ENCODE results near the gene OPCML.

DNA sequence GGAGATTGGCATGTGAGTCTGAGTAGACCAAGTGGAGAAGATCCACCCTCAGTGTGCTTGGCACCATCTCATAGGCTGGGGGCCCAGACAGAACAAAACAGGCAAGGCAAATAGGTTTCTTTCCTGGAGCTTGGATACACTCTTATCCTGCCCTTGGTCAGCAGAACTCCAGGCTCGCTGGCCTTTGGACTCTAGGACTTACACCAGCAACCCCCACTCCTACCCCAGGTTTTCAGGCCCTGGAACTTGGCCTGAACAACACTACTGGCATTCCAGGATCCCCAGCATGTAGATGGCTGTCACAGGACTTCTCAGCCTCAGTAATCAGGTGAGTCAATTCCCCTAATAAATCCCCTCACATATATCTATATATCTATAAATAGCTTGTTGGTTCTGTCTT, 637.7 kb downstream of the OPCML start:
- TF ChIP-seq, protein P1, sequence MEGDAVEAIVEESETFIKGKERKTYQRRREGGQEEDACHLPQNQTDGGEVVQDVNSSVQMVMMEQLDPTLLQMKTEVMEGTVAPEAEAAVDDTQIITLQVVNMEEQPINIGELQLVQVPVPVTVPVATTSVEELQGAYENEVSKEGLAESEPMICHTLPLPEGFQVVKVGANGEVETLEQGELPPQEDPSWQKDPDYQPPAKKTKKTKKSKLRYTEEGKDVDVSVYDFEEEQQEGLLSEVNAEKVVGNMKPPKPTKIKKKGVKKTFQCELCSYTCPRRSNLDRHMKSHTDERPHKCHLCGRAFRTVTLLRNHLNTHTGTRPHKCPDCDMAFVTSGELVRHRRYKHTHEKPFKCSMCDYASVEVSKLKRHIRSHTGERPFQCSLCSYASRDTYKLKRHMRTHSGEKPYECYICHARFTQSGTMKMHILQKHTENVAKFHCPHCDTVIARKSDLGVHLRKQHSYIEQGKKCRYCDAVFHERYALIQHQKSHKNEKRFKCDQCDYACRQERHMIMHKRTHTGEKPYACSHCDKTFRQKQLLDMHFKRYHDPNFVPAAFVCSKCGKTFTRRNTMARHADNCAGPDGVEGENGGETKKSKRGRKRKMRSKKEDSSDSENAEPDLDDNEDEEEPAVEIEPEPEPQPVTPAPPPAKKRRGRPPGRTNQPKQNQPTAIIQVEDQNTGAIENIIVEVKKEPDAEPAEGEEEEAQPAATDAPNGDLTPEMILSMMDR (conservative IDR thresholded peaks at IDR 0.05; ENCODE audit: low read depth in 2 of 2) = no peak
- no peak for TF ChIP-seq EZH2 (IDR thresholded peaks at IDR 0.05; ENCODE audit: low read depth, unreplicated experiment)
- no peak for TF ChIP-seq EZH2phosphoT487 (IDR thresholded peaks at IDR 0.05; ENCODE audit: unreplicated experiment)
- TF ChIP-seq POLR2AphosphoS5 (IDR thresholded peaks at IDR 0.05; ENCODE audit: low read depth) = no peak
- TF ChIP-seq STAT1 (IDR thresholded peaks at IDR 0.05; ENCODE audit: unreplicated experiment) = no peak
- TF ChIP-seq, protein P2, sequence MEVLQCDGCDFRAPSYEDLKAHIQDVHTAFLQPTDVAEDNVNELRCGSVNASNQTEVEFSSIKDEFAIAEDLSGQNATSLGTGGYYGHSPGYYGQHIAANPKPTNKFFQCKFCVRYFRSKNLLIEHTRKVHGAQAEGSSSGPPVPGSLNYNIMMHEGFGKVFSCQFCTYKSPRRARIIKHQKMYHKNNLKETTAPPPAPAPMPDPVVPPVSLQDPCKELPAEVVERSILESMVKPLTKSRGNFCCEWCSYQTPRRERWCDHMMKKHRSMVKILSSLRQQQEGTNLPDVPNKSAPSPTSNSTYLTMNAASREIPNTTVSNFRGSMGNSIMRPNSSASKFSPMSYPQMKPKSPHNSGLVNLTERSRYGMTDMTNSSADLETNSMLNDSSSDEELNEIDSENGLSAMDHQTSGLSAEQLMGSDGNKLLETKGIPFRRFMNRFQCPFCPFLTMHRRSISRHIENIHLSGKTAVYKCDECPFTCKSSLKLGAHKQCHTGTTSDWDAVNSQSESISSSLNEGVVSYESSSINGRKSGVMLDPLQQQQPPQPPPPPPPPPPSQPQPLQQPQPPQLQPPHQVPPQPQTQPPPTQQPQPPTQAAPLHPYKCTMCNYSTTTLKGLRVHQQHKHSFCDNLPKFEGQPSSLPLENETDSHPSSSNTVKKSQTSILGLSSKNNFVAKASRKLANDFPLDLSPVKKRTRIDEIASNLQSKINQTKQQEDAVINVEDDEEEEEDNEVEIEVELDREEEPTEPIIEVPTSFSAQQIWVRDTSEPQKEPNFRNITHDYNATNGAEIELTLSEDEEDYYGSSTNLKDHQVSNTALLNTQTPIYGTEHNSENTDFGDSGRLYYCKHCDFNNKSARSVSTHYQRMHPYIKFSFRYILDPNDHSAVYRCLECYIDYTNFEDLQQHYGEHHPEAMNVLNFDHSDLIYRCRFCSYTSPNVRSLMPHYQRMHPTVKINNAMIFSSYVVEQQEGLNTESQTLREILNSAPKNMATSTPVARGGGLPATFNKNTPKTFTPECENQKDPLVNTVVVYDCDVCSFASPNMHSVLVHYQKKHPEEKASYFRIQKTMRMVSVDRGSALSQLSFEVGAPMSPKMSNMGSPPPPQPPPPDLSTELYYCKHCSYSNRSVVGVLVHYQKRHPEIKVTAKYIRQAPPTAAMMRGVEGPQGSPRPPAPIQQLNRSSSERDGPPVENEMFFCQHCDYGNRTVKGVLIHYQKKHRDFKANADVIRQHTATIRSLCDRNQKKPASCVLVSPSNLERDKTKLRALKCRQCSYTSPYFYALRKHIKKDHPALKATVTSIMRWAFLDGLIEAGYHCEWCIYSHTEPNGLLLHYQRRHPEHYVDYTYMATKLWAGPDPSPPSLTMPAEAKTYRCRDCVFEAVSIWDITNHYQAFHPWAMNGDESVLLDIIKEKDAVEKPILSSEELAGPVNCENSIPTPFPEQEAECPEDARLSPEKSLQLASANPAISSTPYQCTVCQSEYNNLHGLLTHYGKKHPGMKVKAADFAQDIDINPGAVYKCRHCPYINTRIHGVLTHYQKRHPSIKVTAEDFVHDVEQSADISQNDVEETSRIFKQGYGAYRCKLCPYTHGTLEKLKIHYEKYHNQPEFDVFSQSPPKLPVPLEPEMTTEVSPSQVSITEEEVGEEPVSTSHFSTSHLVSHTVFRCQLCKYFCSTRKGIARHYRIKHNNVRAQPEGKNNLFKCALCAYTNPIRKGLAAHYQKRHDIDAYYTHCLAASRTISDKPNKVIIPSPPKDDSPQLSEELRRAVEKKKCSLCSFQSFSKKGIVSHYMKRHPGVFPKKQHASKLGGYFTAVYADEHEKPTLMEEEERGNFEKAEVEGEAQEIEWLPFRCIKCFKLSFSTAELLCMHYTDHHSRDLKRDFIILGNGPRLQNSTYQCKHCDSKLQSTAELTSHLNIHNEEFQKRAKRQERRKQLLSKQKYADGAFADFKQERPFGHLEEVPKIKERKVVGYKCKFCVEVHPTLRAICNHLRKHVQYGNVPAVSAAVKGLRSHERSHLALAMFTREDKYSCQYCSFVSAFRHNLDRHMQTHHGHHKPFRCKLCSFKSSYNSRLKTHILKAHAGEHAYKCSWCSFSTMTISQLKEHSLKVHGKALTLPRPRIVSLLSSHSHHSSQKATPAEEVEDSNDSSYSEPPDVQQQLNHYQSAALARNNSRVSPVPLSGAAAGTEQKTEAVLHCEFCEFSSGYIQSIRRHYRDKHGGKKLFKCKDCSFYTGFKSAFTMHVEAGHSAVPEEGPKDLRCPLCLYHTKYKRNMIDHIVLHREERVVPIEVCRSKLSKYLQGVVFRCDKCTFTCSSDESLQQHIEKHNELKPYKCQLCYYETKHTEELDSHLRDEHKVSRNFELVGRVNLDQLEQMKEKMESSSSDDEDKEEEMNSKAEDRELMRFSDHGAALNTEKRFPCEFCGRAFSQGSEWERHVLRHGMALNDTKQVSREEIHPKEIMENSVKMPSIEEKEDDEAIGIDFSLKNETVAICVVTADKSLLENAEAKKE (CRISPR knock-in tag; IDR thresholded peaks at IDR 0.05) = no peak
- TF ChIP-seq ZNF331 (CRISPR knock-in tag; IDR thresholded peaks at IDR 0.05; ENCODE audit: low read depth) = no peak
- TF ChIP-seq, protein P3, sequence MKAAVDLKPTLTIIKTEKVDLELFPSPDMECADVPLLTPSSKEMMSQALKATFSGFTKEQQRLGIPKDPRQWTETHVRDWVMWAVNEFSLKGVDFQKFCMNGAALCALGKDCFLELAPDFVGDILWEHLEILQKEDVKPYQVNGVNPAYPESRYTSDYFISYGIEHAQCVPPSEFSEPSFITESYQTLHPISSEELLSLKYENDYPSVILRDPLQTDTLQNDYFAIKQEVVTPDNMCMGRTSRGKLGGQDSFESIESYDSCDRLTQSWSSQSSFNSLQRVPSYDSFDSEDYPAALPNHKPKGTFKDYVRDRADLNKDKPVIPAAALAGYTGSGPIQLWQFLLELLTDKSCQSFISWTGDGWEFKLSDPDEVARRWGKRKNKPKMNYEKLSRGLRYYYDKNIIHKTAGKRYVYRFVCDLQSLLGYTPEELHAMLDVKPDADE (IDR thresholded peaks at IDR 0.05) = no peak
- TF ChIP-seq, protein P4, sequence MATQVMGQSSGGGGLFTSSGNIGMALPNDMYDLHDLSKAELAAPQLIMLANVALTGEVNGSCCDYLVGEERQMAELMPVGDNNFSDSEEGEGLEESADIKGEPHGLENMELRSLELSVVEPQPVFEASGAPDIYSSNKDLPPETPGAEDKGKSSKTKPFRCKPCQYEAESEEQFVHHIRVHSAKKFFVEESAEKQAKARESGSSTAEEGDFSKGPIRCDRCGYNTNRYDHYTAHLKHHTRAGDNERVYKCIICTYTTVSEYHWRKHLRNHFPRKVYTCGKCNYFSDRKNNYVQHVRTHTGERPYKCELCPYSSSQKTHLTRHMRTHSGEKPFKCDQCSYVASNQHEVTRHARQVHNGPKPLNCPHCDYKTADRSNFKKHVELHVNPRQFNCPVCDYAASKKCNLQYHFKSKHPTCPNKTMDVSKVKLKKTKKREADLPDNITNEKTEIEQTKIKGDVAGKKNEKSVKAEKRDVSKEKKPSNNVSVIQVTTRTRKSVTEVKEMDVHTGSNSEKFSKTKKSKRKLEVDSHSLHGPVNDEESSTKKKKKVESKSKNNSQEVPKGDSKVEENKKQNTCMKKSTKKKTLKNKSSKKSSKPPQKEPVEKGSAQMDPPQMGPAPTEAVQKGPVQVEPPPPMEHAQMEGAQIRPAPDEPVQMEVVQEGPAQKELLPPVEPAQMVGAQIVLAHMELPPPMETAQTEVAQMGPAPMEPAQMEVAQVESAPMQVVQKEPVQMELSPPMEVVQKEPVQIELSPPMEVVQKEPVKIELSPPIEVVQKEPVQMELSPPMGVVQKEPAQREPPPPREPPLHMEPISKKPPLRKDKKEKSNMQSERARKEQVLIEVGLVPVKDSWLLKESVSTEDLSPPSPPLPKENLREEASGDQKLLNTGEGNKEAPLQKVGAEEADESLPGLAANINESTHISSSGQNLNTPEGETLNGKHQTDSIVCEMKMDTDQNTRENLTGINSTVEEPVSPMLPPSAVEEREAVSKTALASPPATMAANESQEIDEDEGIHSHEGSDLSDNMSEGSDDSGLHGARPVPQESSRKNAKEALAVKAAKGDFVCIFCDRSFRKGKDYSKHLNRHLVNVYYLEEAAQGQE (IDR thresholded peaks at IDR 0.05; ENCODE audit: unreplicated experiment) = no peak
- no peak for TF ChIP-seq CREB1 (CRISPR knock-in tag; IDR thresholded peaks at IDR 0.05; ENCODE audit: low read depth)
- no peak for TF ChIP-seq JUNB (IDR thresholded peaks at IDR 0.05; ENCODE audit: unreplicated experiment)

All from GM23338 (cell line).